NCI-H1048 (cell line): ENCODE measurements around the gene PRPF39.

Source experiments
- DNase-seq: peaks from one replicate; lab custom pipeline; 2025; lab: John Stamatoyannopoulos, UW

The PRPF39 gene

GRCh38 chr14:45082420-45082819 is 1.5 kb upstream of the PRPF39 start:
- no peak for DNase-seq

GRCh38 chr14:45083617-45083975 is 320 bp upstream of the PRPF39 start:
- no peak for DNase-seq

- DNase-seq = no peak
Measured at GRCh38 chr14:45084946-45085346, 1.0 kb downstream of the PRPF39 start.

- DNase-seq = no peak
Measured at GRCh38 chr14:45089813-45090212, 5.9 kb downstream of the PRPF39 start.

GRCh38 chr14:45091710-45092109 is 7.8 kb downstream of the PRPF39 start:
- no peak for DNase-seq

GRCh38 chr14:45094275-45094674 is 10.4 kb downstream of the PRPF39 start:
- no peak for DNase-seq

- no peak for DNase-seq
Measured at GRCh38 chr14:45095143-45095542, 11.2 kb downstream of the PRPF39 start.

GRCh38 chr14:45096218-45096617 is 12.3 kb downstream of the PRPF39 start:
- DNase-seq = no peak

GRCh38 chr14:45103806-45104205 is 19.9 kb downstream of the PRPF39 start:
- no peak for DNase-seq

- DNase-seq = no peak
Measured at GRCh38 chr14:45104561-45104960, 20.6 kb downstream of the PRPF39 start.

- DNase-seq = no peak
Measured at GRCh38 chr14:45112896-45113781, 29.2 kb downstream of the PRPF39 start.

GRCh38 chr14:45114327-45114726 is 30.4 kb downstream of the PRPF39 start:
- DNase-seq = no peak

GRCh38 chr14:45118594-45118993 is 34.7 kb downstream of the PRPF39 start:
- DNase-seq = no peak

GRCh38 chr14:45120096-45120495 is 36.2 kb downstream of the PRPF39 start:
- no peak for DNase-seq

GRCh38 chr14:45123271-45123670 is 39.4 kb downstream of the PRPF39 start:
- no peak for DNase-seq

GRCh38 chr14:45125754-45126153 is 41.8 kb downstream of the PRPF39 start:
- no peak for DNase-seq

GRCh38 chr14:45128963-45129629 is 45.2 kb downstream of the PRPF39 start:
- no peak for DNase-seq

- no peak for DNase-seq
Measured at GRCh38 chr14:45133683-45134050, 49.8 kb downstream of the PRPF39 start.

GRCh38 chr14:45134051-45134958 is 50.4 kb downstream of the PRPF39 start, which contains the start of gene FKBP3:
TSS of gene FKBP3 (minus strand) at chr14:45134481. CDS start at chr14:45134456, 25 bp downstream.
- DNase-seq = peak; percentile 95

- DNase-seq = no peak
Measured at GRCh38 chr14:45135156-45135555, 51.2 kb downstream of the PRPF39 start.

GRCh38 chr14:45135659-45136395 is 51.9 kb downstream of the PRPF39 start, which contains the start of gene FANCM:
TSS of gene FANCM (plus strand) at chr14:45135930. CDS start at chr14:45136032, 102 bp downstream.
- DNase-seq = peak; percentile 90
